GM12891 (cell line): ENCODE measurements around the gene CPSF4L.

Source experiments
- DNase-seq: peaks from one replicate; pipeline ENCODE4 v3.0.0; 2011; ENCODE audit warnings: low spot score; ENCODE audit not compliant: insufficient read length
- FAIRE-seq: peaks from 2 replicates; lab custom pipeline; 2011; peaks lifted over from hg19 to GRCh38; lab: Jason Lieb, UNC
- PAX5 ChIP-seq: IDR thresholded peaks from 2 replicates; pipeline ENCODE4 v1.6.1; 2011; ENCODE audit warnings: low read length, moderate library complexity, mild to moderate bottlenecking; ENCODE audit not compliant: insufficient read depth, severe bottlenecking
- POLR2A ChIP-seq: IDR thresholded peaks from 2 replicates; pipeline ENCODE4 v1.6.1; 2011; ENCODE audit warnings: low read depth, low read length, control low read depth
- POLR2AphosphoS5 ChIP-seq: IDR thresholded peaks from 2 replicates; pipeline ENCODE4 v1.6.1; 2011; ENCODE audit warnings: low read depth, low read length, control low read depth
- POU2F2 ChIP-seq: IDR thresholded peaks from 2 replicates; pipeline ENCODE4 v1.6.1; 2011; ENCODE audit warnings: low read depth, mild to moderate bottlenecking, control low read depth, low read length, moderate library complexity
- SPI1 ChIP-seq: IDR thresholded peaks from 2 replicates; pipeline ENCODE4 v1.6.1; 2011; ENCODE audit warnings: low read depth, low read length, control low read depth
- TAF1 ChIP-seq: IDR thresholded peaks from 2 replicates; pipeline ENCODE4 v1.6.1; 2011; ENCODE audit warnings: low read depth, low read length, control low read depth

Gene CPSF4L

GRCh38 chr17:73232587-73233373, 28.9 kb downstream of the CPSF4L start:
- peak; percentile 63 for FAIRE-seq

GRCh38 chr17:73231841-73232586, 29.7 kb downstream of the CPSF4L start:
- TF ChIP-seq PAX5 (no peak), SPI1 (no peak), POU2F2 (no peak), POLR2A (no peak; the same call in 1 of the 2 replicates), POLR2AphosphoS5 (0 out of 2 replicates have a peak, but pooled peaks have one; percentile 42), TAF1 (no peak)
- DNase-seq (peak; percentile 96), FAIRE-seq (peak; percentile 98)

More at GRCh38 chr17:73232587-73233373, 28.9 kb downstream of the CPSF4L start:
- DNase-seq = peak; percentile 53
- TF ChIP-seq POLR2A = no peak
- TF ChIP-seq POLR2AphosphoS5 = no peak
- TF ChIP-seq SPI1 = no peak
- no peak for TF ChIP-seq PAX5
- no peak for TF ChIP-seq TAF1
- TF ChIP-seq POU2F2 = no peak

GRCh38 chr17:73231395-73231794, 30.3 kb downstream of the CPSF4L start:
- no peak for FAIRE-seq
- no peak for DNase-seq
- no peak for TF ChIP-seq PAX5
- no peak for TF ChIP-seq TAF1
- no peak for TF ChIP-seq POLR2A
- TF ChIP-seq SPI1 = no peak
- no peak for TF ChIP-seq POLR2AphosphoS5
- no peak for TF ChIP-seq POU2F2

- no peak for DNase-seq
- TF ChIP-seq SPI1 (no peak), POLR2AphosphoS5 (no peak), POLR2A (no peak), TAF1 (no peak), POU2F2 (no peak), PAX5 (no peak)
- FAIRE-seq = no peak
Observed at GRCh38 chr17:73230088-73230487, 31.6 kb downstream of the CPSF4L start.

GRCh38 chr17:73228748-73229236, 32.9 kb downstream of the CPSF4L start:
- DNase-seq (peak; percentile 20), FAIRE-seq (no peak)
- no peak for TF ChIP-seq POU2F2
- no peak for TF ChIP-seq POLR2AphosphoS5
- TF ChIP-seq PAX5 = no peak
- TF ChIP-seq POLR2A = no peak
- TF ChIP-seq SPI1 = no peak
- TF ChIP-seq TAF1 = no peak

GRCh38 chr17:73227944-73228343, 33.7 kb downstream of the CPSF4L start:
- TF ChIP-seq SPI1 = no peak
- no peak for TF ChIP-seq POU2F2
- TF ChIP-seq POLR2A = no peak
- no peak for TF ChIP-seq POLR2AphosphoS5
- TF ChIP-seq TAF1 = no peak
- TF ChIP-seq PAX5 = no peak
- no peak for FAIRE-seq
- DNase-seq = no peak

GRCh38 chr17:73227379-73227778, 34.3 kb downstream of the CPSF4L start:
- no peak for TF ChIP-seq SPI1
- TF ChIP-seq TAF1 = no peak
- TF ChIP-seq POU2F2 = no peak
- no peak for TF ChIP-seq PAX5
- no peak for TF ChIP-seq POLR2A
- TF ChIP-seq POLR2AphosphoS5 = no peak
- no peak for FAIRE-seq
- DNase-seq = no peak

GRCh38 chr17:73226556-73227172, 35.0 kb downstream of the CPSF4L start:
- TF ChIP-seq TAF1 (no peak), POLR2A (no peak)
- FAIRE-seq (no peak), DNase-seq (no peak)

GRCh38 chr17:73224663-73225305, 36.9 kb downstream of the CPSF4L start:
- no peak for DNase-seq
- no peak for FAIRE-seq
- TF ChIP-seq TAF1 (no peak), SPI1 (no peak), POLR2A (no peak), POLR2AphosphoS5 (no peak), POU2F2 (no peak), PAX5 (no peak)
